HG02763 (cell line): Measurements from ENCODE around the gene RASAL1.

Source experiments
- ATAC-seq: cut with Tn5 transposase; IDR thresholded peaks from one replicate; pipeline ENCODE4 v1.9.1; 2021; ENCODE audit warnings: mild to moderate bottlenecking, moderate library complexity; ENCODE audit not compliant: unreplicated experiment

RASAL1 gene

DNA sequence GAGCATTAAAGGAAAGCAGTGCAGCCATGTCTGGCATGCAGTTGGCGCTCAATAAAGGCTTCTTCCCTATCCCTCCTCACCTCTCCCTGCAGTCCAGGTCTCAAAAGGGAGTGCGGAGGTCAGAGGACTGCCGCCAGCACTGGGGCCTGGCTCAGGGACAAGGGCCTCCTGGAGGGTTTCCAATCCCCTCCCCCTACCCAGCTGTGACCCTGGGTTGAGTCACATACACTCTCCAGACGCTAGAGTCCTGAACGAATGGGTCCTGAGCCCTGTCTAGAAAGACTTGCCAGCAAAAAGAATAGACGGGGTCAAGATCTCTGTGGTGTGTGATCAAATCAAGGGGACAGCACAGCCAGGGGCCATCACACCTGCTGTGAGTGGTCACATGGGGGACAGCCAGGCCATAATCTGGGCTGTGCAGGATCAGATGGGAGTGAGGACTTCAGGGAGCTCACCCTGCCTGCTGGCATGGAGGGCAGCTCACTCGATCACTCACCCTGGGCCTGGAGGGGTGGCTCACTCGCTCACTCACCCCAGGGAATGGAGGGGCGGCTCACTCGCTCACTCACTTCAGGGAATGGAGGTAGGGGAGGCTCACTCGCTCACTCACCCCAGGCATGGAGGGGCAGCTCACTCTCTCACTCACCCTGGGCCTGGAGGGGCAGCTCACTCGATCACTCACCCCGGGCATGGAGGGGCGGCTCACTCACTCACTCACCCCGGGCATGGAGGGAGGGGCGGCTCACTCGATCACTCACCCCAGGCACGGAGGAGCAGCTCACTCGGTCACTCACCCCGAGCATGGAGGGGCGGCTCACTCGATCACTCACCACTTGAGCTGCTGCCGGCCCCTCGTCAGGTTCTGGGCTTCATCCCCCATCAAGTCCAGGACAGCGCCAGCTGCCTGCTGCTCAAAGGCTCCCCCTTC is 26.8 kb upstream of the RASAL1 start:
- no peak for ATAC-seq

- ATAC-seq, result no peak
Measured at GRCh38 chr12:113161415-113162016, 26.0 kb upstream of the RASAL1 start.

DNA sequence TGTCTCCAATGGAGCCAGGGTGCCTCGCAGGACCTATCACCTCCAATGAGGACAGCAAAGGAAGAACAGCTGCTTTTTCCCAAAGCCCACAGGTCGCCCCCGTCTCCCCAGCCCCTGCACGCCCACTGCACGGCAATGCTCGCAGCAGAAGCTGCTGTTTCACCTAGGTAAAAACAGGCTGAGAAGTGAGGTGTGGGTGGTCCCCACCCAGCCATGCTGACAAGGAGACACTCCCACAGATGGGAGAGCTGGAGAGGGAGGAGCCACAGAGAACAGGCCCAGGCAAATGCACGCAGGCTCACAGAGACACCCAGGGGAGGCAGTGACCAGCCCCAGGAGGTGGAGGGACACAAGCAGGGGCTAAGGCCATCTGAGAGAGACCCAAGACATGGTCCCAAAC is 24.4 kb upstream of the RASAL1 start:
- ATAC-seq, result no peak

DNA sequence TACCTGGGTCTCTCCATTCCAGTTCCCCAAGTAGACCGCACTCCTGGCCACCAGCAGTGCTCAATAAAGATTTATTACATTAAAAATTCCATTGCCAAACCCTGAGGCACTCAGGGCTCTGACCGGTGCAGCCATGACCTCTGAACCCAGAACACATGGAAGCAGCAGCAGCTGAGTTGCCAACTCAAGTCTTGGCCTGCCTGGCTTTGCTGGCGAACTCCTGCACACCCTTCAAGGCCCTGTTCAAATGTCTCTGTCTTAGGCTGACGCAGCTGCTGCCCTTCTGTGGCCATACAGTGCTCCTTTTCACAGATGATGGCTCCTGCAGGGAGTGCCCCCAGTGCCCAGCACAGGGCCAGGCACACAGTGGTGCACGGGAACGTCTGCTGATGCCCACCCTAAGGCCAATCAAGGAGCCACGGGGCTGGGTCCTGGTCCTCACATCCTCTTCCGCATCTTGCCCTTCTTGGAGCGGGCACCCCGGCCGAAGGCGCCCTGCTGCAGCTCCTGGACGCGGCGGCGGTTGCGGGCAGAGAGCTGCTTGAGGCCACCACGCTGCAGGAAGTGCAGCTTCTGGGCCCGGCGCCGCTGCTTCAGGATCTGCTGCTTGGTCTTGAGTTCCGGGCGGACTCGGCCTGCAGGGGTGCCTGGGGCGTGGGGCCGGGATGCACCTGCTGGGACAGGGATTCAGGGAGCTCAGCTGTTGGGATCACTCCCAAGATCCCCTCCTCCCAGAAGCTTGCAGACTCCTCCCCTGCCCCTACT is 23.1 kb upstream of the RASAL1 start:
- ATAC-seq, result no peak

- ATAC-seq, result no peak
Measured at GRCh38 chr12:113157218-113157859, 21.8 kb upstream of the RASAL1 start.

- ATAC-seq, result no peak
Measured at GRCh38 chr12:113155646-113156045, 20.1 kb upstream of the RASAL1 start.

DNA sequence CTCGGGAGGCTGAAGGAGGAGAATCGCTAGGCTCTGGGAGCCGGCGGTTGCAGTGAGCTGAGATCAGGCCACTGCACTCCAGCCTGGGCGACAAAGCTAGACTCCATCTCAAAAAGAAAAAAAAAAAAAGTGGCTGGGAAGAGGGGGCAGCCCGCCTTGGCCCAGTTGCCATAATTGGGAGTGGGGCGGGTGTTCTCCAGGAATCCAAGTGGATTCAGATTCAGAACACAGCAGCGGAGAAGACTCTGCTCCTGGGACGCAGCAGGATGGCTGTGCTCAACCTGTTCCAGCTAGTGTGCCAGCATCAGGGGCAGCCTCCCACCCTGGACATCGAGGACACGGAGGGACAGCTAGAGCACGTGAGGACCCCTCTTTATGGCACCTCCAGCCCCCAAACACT is 19.5 kb upstream of the RASAL1 start:
- ATAC-seq, result no peak

- ATAC-seq, result no peak
Measured at GRCh38 chr12:113154351-113154973, 18.9 kb upstream of the RASAL1 start.

DNA sequence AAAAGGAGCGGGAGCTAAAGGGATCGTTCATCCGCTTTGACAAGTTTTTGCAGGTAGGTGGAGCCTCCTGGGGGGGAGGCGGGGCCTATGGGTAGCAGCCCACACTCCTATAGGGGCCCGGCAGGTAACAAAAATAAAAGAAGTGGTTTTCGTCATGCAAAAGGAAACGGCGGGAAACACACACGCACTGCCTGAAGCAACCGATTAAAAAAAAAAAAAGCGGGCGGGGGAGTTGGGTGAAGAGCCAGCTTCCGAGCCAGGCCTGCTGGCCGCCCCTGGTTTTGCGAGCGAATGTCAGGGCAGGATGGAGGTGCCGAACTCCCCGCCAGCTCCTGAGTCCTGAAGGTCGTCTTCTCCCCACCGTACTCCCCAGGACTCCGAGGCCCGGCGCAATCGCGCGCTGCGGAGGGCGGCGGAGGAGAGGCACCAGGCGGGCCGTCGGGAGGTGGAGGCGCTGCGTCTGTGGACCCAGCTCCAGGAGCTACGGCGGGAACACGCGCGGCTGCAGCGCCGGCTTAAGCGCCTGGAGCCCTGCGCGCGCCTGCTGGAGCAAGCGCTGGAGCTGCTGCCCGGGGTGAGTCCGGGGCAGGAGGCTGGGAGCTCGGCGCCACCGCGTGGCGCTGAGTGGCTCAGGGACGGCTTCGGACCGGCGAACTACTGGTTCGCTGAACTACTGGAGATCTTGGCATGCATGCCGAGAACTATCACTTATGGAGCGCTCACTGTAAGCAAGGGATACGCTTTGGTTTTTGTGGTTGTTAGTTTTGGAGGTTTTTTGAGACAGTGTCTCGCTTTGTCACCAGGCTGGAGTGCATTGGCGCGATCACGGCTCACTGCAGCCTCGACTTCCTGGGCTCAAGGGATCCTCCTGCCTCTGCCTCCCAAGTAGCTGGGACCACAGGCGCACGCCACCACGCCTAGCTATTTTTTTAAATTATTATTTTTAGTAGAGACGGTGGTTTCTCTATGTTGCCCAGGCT is 17.6 kb upstream of the RASAL1 start:
- no peak for ATAC-seq

DNA sequence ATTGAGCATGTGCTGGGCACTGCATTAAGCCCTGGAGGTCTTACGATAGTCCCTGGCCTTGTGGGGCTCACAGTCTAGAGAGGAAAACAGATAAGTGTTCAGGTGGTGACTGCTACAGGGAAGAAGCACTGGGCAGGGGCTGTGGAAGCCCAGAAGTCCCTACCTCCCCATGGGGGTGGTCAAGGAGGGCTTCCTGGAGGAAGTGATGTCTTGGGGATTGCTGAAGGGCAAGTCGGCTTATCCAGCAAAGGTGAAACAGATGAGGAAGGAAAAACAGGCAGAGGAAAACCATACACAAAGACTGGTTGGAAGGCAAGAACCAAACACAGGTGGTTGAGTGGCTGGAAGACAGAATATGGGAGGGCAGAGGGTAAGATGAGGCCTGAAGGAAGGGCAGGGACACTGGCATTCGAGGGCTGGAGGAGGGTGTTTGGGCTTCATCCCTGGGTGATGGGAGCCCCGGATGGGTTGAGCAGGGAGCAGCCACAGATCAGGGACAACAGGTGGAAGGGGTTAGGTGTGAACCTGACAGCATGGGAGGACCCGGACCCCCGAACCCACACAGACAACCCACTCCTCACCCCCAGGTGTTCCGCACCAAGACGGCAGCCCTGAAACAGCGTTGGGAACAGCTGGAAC is 16.8 kb upstream of the RASAL1 start:
- no peak for ATAC-seq

DNA sequence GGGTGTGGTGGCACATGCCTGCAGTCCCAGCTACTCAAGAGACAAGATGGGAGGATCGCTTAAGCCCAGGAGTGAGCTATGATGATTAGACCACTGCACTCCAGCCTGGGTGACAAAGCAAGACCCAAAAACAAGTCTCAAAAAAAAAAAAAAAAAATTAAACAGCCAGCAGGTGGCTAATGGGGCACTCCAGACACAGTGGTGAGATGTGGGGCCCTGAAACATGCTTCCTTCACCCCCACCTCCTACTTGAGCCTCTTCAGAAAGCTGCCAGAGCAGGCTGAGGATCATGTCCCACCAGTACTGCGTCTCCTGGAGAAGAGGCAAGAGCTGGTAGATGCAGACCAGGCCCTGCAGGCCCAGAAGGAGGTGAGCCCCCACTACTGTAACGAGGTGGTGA is 16.1 kb upstream of the RASAL1 start:
- ATAC-seq, result no peak

DNA sequence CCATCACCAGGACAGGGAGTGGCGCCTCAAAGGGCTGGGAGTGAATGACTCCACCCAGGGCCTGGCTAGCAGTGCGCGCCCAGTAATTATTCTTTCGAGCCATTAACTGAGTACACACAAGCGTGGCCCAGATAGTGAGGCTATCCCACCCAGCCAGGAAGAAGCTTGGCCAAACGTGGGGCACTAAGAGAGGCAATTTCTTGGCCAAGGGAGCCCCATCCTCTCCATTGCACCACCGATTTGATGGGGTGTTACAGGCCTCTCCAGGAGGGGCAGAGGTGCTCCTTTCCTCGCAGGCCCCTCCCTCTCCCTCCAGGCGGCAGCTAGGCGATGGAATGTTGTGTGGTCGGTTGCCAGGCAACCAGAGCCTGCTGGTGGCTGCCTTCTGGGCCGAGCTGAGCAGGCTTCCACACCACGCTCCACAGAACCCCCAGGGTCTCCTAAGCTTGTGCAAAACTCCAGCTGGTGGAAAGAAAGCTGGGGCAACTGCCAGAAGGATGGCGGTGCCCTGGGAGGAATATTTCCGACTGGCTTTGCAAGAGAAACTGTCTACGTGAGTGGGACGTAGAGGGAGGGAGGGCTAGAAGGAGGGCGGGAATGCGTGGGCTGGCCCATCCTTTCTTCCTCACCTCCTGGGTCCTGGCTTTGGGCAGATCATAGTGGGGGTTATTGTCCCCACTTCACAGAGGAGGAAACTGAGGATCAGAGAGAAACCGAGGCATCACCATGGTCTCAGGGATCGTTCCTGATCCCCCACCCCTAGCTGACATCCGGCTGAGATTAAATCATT is 14.0 kb upstream of the RASAL1 start, which contains the start of gene CFAP73:
CFAP73 (plus strand) TSS at position 364 of the 790 bp plus-strand sequence; CDS start at position 498, 134 bp downstream.
- ATAC-seq, result no peak

- ATAC-seq, result no peak
Measured at GRCh38 chr12:113146999-113147398, 11.4 kb upstream of the RASAL1 start.

DNA sequence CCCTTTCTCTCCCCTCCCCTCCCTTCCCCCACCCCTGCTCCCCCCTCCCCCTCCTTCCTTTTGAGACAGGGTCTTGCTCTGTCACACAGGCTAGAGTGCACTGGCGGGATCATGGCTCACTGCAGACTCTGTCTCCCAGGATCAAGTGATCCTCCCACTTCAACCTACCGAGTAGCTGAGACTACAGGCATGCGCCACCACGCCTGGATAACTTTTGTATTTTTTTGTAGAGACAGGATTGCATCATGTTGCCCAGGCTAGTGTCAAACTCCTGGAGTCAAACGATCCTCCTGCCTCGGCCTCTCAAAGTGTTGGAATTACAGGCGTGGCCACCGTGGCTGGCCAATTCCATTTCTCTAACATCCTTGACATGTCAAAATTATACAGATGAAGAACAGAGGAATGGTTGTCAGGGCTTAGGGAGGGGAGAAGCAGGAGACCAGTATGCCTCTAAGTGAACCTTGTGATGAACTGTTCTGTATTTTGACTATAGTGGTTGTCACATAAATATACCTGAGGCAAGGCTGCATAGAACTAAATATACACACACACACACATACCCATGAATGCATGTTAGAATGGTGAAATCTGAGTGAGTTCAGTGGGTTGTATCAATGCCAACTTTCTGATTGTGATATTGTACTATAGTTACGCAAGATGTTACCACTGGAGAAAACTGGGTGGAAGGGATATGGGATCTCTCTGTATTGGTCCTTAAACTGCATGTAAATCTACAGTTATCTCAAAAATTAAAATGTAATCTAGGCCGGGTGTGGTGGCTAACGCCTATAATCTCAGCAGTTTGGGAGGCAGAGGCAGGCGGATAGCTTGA is 10.4 kb upstream of the RASAL1 start:
- ATAC-seq, result no peak

DNA sequence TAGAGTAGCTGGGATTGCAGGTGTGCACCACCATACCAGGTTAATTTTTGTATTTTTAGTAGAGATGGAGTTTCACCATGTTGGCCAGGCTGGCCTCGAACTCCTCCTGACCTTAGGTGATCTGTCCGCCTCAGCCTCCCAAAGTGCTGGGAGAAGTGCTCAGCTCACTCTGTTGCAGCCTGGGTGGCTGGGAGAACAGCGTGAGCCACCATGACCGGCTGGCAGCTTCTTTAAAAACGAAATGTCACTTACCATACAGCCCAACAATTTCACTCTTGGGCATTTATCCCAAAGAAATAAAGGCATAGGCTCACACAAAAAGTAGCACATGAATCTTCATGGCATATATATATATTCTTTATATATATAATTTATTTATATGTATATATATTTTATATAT is 9.2 kb upstream of the RASAL1 start:
- ATAC-seq, result no peak

GRCh38 chr12:113143959-113144358 is 8.4 kb upstream of the RASAL1 start:
- ATAC-seq, result no peak

DNA sequence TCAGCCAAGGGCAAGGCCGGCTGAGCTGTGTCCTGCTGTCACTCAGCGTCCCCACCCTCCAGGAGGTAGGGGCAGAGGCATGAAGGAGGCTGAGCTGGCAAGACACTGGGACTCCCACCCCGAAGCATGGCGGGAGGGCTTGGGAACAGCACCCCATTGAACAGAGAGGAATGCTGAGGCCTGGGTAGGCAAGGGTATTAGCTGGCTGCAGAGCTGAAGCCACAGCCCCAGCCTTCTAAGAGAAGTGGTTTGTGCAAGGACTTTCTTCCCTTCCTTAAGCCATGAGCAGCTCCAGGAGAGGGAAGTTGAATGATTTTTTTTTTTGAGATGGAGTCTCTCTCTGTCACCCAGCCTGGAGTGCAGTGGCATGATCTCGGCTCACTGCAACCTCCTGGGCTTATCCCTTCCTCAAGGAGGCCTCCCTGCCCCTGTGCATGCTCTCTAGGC is 7.3 kb upstream of the RASAL1 start:
- ATAC-seq, result no peak
